GM12891 (cell line): ENCODE data around the gene ITM2C.

Experiments used
- PAX5 ChIP-seq: IDR thresholded peaks from 2 replicates; pipeline ENCODE4 v1.6.1; 2011; ENCODE audit warnings: low read length, moderate library complexity, mild to moderate bottlenecking; ENCODE audit not compliant: insufficient read depth, severe bottlenecking
- POLR2A ChIP-seq: IDR thresholded peaks from 2 replicates; pipeline ENCODE4 v1.6.1; 2011; ENCODE audit warnings: low read depth, low read length, control low read depth
- POLR2AphosphoS5 ChIP-seq: IDR thresholded peaks from 2 replicates; pipeline ENCODE4 v1.6.1; 2011; ENCODE audit warnings: low read depth, low read length, control low read depth
- POU2F2 ChIP-seq: IDR thresholded peaks from 2 replicates; pipeline ENCODE4 v1.6.1; 2011; ENCODE audit warnings: low read depth, mild to moderate bottlenecking, control low read depth, low read length, moderate library complexity
- SPI1 ChIP-seq: IDR thresholded peaks from 2 replicates; pipeline ENCODE4 v1.6.1; 2011; ENCODE audit warnings: low read depth, low read length, control low read depth
- TAF1 ChIP-seq: IDR thresholded peaks from 2 replicates; pipeline ENCODE4 v1.6.1; 2011; ENCODE audit warnings: low read depth, low read length, control low read depth

- TF ChIP-seq POLR2A, result no peak
- no peak for TF ChIP-seq POLR2AphosphoS5
- no peak for TF ChIP-seq POU2F2
- no peak for TF ChIP-seq TAF1
- no peak for TF ChIP-seq SPI1
- TF ChIP-seq PAX5, result no peak
Measured at GRCh38 chr2:230843132-230843531, 21.6 kb upstream of the ITM2C start.
